GM21360 (cell line): ENCODE measurements around the gene CDNF.

Source experiments
- ATAC-seq: cut with Tn5 transposase; IDR thresholded peaks from one replicate; pipeline ENCODE4 v1.9.1; 2021; ENCODE audit warnings: mild to moderate bottlenecking, moderate library complexity; ENCODE audit not compliant: unreplicated experiment

The CDNF gene

DNA sequence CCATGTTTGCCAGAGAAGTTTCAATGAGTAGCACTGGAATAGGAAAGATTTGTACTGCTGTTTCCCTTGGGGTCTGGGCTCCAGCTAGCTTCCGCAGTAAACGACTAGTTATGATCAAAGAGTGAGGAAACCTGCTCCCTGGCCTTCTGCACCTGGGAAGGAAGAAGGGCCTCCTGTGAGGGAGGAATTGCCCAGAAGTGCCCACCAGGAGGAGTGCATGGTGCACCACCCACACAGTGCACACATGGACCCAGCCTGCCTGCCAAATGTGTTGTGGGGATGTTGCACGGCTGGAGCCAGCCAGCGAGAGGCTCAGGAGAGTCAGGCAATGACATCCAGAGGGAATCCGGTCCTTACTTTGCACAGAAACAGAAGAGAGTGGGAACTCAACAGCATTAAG, 36.1 kb downstream of the CDNF start:
- ATAC-seq: no peak

DNA sequence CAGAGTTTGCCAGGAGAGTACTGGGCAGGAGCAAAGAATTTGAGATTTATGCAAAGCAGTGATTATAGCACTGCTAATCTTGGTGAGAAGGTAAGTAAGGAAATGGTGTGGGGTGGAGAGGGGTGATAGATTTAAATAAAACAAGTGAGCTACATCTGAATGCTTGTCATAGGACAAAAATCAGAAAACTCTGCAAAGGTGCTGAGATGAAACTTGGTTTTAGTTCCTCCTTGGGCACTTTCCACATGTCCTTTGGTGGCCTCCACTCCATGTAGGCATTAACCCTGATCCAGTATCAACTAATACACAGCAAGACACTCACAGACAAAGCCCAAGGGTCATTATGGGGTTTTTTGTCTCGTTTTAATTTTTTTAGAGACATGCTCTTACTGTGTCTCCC, 37.4 kb downstream of the CDNF start:
- ATAC-seq: no peak

DNA sequence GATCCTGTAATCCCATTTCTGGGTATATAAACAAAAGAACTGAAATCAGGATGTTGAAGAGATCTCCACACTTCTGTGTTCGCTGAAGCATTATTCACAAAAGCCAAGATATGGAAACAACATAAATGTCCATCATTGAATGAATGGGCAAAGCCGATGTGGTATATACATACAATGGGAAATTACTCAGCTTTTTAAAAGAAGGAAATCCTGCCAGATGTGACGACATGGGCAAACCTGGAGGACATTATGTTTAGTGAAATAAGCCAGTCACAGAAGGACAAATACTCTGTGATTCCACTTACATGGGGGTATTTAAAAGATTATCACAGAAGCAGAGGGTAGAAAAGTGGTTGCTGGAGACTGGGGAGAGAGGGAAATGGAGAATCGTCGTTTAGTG, 39.2 kb downstream of the CDNF start:
- ATAC-seq: no peak

DNA sequence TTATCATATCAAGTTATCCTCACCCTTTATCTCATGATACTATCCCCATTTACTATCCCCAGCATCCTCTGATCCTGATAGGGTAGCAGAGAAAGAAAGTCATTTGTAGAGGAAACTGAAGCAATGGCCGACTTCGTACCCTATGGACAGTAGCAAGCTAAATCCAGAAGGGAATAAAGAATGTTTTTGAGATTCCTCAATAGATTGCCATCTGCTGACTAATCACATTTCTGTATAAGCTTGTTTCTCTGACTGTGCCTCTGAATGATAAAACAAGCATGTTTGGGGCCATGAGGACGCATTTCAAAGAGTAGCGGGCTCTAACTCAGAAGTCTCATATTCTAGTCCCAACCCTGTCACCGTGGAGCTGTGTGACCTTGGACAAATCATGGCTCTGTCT, 49.9 kb downstream of the CDNF start:
- no peak for ATAC-seq

DNA sequence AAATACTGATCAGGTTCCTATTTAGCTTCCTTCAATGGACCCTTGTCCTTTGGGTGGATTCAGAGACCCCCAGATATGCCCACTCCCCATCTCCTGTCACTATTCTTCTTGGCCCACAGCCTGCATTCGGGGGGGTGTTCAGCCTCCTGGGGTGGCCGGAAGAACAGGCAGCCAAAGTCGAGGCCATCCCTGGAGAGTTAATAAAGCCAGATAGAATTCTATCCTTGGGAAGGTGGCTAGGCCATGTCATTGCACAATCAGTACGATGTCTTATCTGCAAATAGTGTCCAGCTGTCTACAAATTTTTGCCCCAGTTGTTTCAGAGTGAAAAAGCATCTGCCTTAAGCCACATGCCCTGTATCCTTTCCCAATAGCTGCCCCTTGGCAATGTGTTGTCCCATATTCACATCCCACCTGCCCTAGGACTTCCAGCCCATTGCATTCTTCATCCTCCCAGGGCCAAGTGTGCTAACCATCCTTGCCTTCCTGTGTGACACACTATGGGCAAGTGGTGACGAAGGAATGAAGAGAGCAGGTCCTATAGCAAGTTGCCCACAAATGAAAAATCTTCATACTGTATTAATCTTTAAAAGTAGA, 53.3 kb downstream of the CDNF start:
- no peak for ATAC-seq

DNA sequence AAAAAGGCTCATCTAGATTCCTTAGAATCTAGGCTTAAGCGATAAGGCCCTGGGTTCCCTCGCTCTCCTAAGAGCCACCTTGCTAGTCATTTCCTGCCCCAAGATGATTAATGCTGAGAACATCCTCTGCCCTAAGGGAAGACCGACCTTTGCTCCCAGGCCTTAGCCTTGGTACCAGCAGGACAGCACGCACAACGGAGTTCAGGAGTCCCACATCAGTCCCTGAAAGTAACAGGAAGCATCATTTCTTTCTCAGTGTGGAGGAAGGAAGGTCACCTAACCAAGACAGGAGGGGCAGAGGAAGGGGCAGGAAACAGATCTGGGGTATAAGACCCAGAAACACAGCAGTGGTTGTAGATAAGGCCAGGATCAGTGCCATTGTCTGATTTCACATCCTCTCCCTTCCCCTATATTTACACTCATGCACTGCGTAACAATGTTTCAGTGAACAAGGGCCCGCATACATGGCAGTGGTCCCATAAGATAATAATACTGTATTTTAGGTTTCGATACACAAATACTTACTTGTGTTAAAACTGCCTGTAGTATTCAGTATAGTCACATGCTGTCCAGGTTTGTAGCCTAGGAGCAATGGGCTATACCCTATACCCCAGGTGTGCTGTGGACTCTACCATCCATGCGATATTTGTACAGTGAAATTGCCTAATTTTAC, 55.0 kb downstream of the CDNF start:
- ATAC-seq: no peak

DNA sequence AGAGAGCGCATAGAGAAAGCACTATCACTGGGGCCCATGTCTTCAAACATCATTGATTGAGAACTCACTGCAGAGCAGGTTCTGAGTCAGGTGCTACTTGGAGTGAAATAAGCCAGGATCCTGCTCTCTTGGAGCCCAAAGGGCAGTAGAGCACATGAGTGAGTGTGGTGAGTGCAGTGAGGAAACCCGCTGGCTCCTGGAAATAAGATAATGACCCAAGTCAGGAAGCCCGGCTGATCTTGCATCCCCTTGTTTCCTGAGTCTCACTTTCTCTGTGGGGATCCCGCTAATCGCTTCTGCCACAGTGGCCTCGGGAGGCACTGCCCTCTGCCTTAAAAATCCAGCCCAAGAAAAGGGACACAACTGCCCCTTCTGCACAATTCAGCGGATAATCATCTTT, 56.1 kb downstream of the CDNF start:
- ATAC-seq: no peak

DNA sequence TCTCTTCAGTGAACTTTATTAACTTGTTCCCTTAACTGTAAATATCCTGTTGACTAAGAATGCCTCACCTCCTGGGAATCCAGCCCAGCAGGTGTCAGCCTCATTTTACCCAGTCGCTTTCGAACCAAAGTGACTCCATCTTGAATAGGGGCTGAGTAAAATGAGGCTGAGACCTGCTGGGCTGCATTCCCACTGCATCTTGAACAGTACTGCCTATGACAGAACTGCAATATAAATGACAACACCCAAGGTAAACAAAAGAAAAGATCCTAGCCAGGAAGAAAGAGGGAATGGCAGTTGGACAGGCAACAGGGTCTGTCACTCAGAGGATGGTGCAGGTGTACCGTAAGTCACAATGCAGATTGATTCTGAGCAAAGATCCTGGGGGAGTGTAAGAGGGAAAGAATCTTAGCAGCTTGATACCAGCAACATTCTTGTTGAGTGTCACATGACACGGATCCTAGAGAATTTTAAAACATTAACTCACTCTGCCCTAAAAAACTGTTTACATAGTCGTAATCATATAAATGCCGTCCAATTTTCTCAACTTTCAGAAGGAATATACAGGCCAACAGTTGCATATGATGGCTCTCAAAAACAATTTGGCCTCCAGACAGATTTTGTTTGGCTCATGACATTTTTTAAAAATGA, 58.7 kb downstream of the CDNF start:
- ATAC-seq: no peak

DNA sequence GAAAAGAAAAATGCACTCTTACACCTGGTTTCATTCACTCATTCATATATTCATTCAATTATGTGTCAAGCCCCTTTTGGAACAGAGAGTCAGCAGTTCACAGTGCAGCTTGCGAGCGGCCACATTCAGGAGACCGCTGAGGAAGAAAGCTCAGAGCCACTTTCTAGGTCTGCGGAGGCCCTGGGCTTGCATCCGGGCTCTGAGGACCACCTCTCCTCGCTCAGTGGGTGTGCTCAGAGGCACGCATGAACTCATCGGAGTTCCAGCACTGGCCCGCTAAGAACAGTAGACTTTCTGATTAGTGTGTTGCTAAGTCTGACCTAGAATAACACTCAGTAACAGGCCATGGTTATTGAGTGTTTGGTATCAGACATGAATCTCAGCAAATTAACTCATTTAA, 61.3 kb downstream of the CDNF start:
- ATAC-seq: no peak

DNA sequence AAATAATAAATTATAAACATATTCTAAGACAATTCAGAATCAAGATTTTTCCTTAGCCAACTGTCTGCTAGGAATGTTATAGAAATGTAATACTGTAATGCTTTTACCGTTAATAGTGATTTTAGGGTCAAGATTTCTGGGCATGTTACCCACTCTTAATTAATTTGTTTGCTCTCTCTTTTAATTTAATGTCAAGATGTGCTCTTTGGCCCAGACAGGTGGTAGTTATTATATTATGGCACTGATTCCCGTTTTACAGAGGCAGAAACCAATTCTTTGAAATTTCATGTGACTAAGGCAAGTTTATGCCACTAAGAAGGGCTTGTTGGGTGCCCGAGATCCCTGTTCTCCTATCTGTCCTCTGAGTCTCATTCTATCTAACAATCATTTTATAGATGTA, 62.2 kb downstream of the CDNF start:
- ATAC-seq: no peak

DNA sequence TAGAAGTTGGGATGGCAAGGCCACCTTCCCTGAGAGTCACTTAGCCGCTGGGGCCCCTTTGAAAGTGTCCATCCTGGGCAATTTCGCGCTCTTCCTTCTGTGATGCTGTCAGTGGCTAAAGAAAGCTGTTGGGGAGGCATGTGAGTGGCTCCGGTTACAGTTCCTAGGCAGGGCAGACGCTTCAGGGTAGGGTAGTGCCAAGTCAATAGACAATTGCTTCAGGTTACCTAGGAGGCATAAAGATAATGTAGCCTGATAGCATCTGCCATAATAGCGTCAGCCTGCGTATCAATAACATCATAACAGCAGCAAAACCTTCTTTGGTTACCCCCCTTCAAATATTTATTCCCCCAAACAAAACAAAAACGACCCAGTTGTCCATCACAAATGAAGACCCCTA, 63.0 kb downstream of the CDNF start, which contains the start of gene FAM107B:
Gene FAM107B (minus strand): TSS at position 101 of the 400 bp plus-strand sequence. CDS start 234 bp downstream, outside the sequence.
- ATAC-seq: no peak

DNA sequence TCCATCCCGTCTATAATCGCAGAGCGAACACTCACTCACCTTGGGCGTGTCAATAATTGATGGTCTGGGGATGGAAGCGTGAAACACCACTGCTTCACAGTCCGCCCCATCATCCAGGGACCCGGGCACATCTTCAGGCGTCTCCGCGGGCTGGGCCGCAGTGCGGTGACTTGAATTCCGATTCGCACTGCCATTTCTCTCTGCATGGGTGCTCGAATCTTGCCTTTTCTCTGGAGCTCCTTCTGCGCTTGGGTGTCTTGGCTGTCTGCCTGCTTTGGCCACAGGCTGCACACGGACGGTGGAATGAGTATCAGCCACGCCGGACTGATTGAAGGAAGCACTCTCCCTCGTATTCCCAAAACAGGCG, 63.6 kb downstream of the CDNF start:
- ATAC-seq: no peak

DNA sequence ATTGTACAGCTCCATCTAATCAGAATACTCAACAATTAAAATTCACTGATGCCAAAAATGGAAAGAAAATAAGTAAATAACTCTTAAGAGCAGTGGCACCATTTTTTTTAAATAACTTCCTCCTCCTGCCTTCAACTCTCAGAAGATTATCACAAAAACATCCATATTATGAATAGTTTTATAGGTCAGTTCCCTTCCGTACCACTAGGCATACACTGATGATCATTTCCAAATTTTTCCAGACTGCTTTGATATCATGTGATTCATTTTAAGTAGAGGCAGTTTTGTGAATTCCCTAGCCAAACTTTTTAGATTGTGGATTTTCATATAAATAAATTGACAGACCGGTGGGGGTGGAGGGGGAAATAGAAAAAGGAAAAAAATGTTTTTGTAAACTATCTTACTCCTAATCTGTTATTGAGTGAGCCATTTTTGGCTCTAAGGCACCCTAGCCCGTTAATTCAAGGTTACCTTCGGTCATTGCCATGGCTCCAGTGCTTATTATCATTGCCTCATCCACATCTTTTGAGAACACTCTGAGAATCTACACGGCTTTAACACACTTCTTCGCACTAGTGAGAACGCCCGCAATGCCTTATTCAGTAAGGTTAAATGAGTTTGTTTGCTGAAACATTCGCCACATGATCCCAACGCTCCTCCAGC, 64.2 kb downstream of the CDNF start:
- ATAC-seq: no peak

DNA sequence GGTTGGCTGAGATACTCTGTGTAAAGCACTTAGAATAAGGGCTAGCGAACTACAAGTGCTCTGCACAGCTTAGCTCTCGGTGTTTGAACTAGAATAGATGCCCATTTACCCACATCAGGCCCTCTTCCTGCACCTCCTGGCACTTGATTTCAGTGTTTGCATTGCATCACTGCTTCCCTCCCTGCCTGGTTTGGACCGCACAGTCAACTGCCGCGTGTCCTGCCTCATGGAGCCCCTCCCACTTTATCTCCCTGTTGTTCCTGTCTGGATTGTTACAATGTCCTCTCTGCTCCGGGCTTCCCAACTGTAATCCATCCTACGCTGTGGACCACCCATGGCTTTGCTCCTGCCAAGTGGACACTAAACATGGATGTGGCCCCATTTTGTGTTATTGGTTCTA, 65.4 kb downstream of the CDNF start:
- no peak for ATAC-seq

DNA sequence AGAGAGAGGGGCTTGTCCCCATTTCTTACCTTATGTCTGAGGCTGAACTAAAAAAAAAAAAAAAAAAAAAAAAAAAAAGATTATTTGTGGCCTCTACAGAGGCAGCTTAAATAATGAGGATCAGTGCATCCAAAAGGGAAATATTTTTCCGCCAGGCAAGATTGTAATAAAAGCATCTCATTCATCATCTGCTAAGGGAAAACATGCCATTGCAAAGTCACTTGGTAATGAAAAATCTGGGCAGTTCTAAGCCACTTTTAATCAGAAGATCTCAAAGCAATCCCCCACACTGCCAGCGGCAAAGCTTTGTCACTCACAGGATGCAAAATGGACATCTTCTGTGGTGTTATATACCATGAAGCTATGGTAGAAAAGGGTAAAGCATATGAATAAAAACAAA, 66.9 kb downstream of the CDNF start:
- ATAC-seq: no peak
